ENCODE data around the gene PRUNE2.

The PRUNE2 gene

DNA sequence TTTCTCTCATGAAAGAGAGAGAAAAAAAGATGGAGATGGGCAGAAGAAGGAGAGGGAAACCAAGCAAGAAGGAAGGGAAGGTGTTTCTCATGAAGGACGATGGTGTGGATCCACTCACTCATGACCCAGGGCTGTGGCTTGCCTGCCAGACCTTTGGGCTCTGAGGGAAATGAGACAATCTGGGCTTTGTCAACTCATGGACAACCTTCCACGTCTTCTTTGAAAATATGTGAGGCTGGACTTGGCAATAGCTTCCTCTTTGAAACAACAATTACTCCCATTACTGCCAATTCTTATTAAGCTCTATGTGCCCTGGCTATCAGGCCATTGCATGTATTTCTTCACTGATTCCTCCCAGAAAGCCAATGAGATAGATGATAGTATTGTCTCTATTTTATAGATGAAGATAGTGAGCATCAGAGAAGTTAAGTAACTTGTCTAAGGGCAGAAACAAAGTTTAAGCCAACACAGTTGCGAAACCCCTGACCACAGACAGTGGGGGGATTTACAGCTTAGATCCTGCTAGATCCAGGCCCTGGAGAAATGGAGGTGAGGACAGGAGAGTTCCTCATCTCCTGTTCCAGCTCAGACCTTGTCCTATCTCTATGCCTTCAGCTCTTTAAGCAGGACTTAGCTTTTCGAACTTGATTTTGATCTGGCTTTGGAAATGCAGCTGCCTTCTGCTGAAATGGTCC, 314.5 kb downstream of the PRUNE2 start:
- TF ChIP-seq, protein P1, sequence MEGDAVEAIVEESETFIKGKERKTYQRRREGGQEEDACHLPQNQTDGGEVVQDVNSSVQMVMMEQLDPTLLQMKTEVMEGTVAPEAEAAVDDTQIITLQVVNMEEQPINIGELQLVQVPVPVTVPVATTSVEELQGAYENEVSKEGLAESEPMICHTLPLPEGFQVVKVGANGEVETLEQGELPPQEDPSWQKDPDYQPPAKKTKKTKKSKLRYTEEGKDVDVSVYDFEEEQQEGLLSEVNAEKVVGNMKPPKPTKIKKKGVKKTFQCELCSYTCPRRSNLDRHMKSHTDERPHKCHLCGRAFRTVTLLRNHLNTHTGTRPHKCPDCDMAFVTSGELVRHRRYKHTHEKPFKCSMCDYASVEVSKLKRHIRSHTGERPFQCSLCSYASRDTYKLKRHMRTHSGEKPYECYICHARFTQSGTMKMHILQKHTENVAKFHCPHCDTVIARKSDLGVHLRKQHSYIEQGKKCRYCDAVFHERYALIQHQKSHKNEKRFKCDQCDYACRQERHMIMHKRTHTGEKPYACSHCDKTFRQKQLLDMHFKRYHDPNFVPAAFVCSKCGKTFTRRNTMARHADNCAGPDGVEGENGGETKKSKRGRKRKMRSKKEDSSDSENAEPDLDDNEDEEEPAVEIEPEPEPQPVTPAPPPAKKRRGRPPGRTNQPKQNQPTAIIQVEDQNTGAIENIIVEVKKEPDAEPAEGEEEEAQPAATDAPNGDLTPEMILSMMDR (conservative IDR thresholded peaks at IDR 0.05; ENCODE audit: low read depth, low read length), result no peak
- H3K4me3 ChIP-seq (ENCODE audit: low read length), result no peak overlapping the region
- no peak for DNase-seq (ENCODE audit: low read depth)

DNA sequence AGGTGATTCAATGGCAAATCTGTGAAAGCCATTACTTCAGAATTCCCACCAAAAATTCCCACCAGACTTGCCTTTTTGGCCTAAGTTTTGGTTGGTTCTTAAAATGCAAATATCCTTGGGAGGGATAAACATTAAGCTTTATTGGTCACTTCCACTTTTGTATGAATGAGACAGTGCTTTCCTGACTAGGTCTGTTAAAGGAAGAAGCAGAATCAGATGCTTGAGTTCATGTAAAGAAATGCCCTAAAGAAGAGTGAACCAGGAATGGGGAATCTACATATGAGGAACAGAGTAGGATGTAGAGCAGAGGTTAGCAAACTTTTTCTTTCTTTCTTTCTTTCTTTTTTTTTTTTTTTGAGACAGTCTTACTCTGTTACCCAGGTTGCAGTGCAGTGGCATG, 317.6 kb downstream of the PRUNE2 start:
- DNase-seq (ENCODE audit: low read depth), result no peak
- TF ChIP-seq, protein P1 (conservative IDR thresholded peaks at IDR 0.05; ENCODE audit: low read depth, low read length), result no peak
- no peak overlapping the region for H3K4me3 ChIP-seq (ENCODE audit: low read length)

- no peak overlapping the region for H3K4me3 ChIP-seq (ENCODE audit: low read length)
- TF ChIP-seq, protein P1 (conservative IDR thresholded peaks at IDR 0.05; ENCODE audit: low read depth, low read length), result no peak
- no peak for DNase-seq (ENCODE audit: low read depth)
Measured at GRCh38 chr9:76586390-76587314, 319.3 kb downstream of the PRUNE2 start.

DNA sequence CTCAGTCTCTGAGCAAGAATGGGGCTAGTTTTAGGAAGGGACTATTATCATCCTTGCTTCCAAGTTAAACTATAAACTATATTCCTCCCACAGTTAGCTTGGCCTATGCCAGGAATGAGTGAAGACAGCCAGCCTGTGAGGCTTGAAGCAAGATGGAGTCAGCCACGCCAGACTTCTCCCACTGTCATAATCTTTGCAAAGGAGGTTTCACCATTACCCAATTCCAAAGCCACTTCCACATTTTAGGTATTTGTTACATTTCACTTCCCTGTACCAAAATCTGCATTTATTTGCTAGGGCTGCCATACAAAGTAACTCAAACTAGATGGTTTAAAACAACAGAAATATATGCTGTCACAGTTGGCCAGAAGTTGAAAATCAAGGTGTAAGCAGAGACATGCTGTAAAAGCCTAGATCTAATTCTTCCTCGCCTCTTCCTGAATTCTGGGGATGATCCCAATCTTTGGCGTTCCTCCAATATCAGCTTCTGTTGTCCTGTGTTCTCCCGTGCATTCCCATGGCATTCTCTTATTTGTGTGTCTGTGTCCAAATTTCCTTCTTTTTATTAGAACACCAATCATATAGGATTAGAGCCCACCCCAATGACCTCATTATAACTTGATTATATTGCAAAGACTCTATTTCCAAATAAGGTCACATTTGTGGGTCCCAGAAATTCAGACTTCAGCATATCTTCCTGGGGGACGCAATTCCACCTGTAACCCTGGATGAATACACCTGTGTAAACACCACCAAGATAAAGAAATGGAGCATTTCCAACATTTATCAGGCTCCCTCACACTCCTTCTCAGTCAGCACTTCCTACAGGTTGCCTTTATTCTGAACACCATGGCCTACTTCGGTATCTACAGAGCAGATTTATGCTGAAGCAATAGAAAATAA, 320.2 kb downstream of the PRUNE2 start:
- no peak overlapping the region for H3K4me3 ChIP-seq (ENCODE audit: low read length)
- TF ChIP-seq, protein P1 (conservative IDR thresholded peaks at IDR 0.05; ENCODE audit: low read depth, low read length), result no peak
- DNase-seq (ENCODE audit: low read depth), result no peak

GRCh38 chr9:76583256-76583655, 322.7 kb downstream of the PRUNE2 start:
- TF ChIP-seq, protein P1 (conservative IDR thresholded peaks at IDR 0.05; ENCODE audit: low read depth, low read length), result no peak
- no peak overlapping the region for H3K4me3 ChIP-seq (ENCODE audit: low read length)
- DNase-seq (ENCODE audit: low read depth), result no peak

DNA sequence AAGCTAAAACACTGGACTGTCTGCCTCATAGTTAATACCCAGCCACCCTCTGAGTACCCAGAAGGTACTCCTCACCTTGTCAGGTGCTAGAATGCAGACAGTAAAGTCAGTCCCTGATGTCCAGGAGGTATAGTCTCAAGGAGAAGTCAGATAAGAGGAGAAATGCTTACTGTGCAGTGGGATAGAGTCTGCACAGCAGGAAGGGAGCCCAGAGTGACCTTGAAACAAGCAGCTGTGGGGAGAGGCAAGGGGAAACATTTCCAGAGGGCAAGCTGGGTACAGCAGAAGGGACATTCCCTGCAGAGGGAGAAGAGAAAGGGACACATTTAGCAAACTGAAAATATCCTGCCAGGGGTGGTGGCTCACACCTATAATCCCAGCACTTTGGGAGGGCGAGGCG, 324.2 kb downstream of the PRUNE2 start:
- no peak overlapping the region for H3K4me3 ChIP-seq (ENCODE audit: low read length)
- DNase-seq (ENCODE audit: low read depth), result no peak
- TF ChIP-seq, protein P1 (conservative IDR thresholded peaks at IDR 0.05; ENCODE audit: low read depth, low read length), result no peak

Data from retinal pigment epithelial cell (primary cell).